Stimulated activated CD4-positive, alpha-beta T cell treated with anti-CD3 and anti-CD28 coated beads, TNF-alpha, amount 100 ng/mL, for 24 hours (primary cell): Measurements from ENCODE around the gene NR4A2.

Source experiments
- DNase-seq, 3 experiments: peaks; one replicate each; pipeline ENCODE4 v3.0.0-alpha.2; 2020; ENCODE audit warnings: low read depth in 3 of 3

NR4A2 gene

GRCh38 chr2:156332534-156333273, at the start of gene NR4A2:
NR4A2 (minus strand) TSS chr2:156332721; CDS start chr2:156330186, 2,535 bp downstream.
- peak; percentile 77 to 86 (median 80) for DNase-seq

DNA sequence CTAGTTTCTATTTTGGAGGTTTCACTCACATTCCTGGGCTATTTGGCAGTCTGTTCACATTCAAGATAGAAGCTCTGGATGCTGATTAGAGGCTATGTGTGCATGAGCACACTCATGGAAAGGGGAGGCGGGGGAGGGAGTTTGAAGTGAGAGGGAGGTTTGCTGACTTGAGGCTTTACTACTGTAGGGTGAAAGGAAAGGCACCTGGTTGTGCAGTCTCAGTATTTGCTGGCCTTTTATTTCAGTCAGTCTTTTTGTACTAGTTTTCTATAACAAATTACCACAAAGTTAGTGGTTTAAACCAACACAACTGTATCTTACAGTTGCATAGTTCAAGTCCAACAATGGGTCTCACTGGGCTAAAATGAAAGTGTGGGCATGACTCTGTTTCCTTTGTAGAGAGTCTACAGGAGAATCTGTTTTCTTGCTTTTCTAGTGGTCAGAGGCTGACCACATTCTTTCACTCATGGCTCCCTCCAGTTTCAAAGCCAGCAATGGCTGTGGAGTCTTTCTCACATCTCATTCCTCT, 47.7 kb upstream of the NR4A2 start:
- DNase-seq: no peak

- DNase-seq: no peak
Measured at GRCh38 chr2:156379714-156380113, 47.2 kb upstream of the NR4A2 start.

GRCh38 chr2:156379071-156379470, 46.5 kb upstream of the NR4A2 start:
- no peak for DNase-seq

- no peak for DNase-seq
Measured at GRCh38 chr2:156366753-156367152, 34.2 kb upstream of the NR4A2 start.

DNA sequence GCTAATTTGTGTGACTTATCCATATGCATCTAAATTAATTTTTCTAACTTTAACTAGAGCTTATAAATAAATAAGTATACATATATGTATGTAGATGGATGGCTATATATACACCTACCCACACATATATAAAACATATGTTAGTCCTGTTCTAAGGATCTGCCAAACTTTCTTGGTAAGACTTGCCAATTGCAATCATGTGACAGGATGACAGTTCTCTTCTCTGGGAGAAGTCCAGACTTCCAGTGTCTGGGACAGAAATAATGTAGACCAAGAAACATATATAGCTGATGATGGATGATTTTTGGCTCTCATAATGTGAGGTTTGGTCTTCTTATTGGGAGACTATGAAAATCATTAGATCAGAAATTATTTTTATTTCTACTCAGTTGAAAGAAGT, 30.6 kb upstream of the NR4A2 start:
- DNase-seq: no peak

DNA sequence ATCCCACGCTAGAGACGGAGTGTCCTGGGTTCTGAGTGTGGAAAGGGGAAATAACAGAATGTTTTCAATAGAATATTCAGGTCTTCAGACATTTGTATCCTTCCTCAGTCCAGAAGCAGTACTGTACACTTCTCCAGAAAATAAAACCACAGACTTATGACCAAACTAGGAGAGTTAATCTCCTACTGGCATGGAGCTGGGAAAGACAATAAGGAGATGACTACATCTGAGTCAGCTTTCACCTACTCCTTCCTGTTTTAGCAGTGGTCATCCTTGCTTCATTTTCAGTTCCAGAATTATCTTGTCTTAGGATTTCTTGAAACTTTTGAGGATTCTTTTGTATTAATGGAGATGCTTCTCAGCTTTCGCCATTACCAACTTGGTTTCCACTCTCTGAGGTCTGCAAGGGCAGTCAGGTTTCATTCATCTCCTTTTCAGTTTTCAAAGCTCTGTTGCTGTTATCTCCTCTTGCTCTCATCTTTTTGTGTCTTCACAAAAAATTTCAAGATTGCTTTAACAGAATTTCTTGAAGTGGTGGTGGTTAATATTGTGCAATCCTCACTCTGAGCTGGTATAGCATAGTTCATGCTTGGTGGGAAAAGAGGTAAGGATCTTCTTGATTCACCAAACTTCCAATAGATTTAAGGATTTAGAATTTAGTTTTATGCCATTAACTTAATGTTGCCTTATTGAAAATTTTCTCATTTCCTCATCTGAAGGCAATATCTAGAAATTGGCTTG, 23.7 kb upstream of the NR4A2 start:
- DNase-seq: no peak

- DNase-seq: no peak
Measured at GRCh38 chr2:156352911-156353310, 20.4 kb upstream of the NR4A2 start.

GRCh38 chr2:156350374-156351142, 18.0 kb upstream of the NR4A2 start:
- DNase-seq: no peak

DNA sequence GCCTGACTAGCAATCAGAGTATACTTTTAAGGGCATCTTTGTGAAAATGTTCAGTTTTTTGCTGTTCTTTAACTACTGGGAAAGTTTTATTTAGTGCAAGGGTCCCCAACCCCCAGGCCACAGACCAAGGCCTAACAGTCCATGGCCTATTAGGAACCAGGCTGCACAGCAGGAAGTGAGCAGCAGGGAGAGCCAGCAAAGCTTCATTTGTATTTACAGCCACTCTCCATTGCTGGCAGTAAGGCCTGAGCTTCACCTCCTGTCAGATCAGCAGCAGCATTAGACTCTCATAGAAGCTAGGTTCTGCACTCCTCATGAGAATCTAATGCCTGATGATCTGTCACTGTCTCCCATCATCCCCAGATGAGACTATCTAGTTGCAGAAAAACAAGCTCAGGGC, 17.1 kb upstream of the NR4A2 start:
- no peak for DNase-seq

- DNase-seq: no peak
Measured at GRCh38 chr2:156349161-156349560, 16.6 kb upstream of the NR4A2 start.

DNA sequence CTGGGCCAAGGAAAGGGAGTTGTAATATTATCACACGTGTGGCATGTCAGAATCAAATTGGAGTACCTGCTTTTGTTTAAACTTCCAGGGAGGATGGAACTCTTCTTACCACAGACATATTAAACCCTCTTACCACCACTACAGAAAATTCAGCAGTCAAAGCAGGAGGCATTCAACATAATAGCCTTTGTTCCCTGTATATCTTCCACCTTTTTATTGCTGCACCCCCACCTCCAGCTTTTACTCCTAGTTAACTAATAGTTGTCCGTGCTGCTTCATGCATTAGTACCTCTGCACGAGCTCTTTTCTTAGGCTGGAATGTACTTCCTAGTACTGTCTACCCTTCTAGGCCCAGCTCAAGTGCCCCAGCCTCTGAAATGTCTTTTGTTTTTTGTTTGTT, 14.9 kb upstream of the NR4A2 start:
- no peak for DNase-seq

- DNase-seq: no peak
Measured at GRCh38 chr2:156346731-156347130, 14.2 kb upstream of the NR4A2 start.

GRCh38 chr2:156345582-156345981, 13.1 kb upstream of the NR4A2 start:
- DNase-seq: no peak

DNA sequence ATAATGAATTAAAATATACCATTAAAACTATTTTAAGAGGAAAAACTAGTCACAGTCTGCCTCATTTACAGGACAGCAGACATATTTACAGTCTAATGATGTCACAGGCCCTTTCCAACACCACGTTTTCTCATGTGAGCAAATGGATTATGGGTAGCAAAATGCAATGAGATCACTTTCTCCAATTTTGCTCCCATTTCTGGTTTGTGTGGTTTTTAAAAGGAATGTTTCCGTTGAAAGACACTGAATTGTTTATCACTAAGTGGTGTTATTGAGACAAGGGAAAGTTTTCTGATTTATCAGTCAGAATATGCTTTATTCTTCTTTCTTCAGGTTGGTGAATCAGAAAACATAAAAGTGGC, 11.4 kb upstream of the NR4A2 start:
- DNase-seq: no peak

DNA sequence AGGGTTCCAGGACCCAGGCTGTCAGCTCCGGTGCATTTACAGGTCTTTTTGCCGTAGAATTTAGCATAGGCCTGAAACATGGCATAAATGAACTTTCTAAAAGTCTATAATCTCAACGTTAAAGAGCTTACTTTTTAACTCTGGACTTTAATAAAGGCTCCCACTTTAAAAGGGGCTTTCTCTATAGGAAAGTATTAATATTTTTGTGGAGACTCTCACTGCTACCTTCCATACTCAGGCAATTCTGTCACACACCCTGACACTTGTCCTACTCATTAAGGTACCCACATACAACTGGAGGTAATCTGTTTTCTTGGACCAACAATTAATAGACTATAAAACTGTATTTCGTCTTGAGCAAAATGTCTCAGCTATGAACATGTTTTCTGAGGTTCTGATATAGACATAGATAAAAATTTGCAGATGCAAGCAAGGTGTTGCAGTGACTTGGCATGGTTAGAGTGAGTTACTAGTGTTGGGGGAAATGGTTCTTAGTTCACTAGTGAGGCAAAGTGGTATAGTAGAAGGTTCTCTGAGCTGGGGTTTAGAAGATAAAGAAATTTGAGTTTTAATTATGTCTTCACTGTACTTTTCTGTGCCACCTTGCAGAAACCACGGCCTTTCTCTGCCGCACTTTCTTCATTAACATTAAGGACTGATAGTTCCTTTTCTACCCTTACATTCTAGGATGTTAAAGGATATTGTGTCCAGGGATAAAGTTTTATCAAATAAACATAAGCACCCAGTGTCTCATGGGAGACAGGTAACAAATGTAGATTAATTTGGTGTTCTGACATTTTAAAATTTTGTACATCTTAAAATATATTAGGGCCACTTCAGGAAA, 10.8 kb upstream of the NR4A2 start:
- DNase-seq: no peak

- DNase-seq: peak; percentile 76 to 86 (median 82)
Measured at GRCh38 chr2:156342254-156343095, 10.0 kb upstream of the NR4A2 start.

- DNase-seq: peak; percentile 78 to 92 (median 85)
Measured at GRCh38 chr2:156341452-156342253, 9.1 kb upstream of the NR4A2 start.

GRCh38 chr2:156340804-156341451, 8.4 kb upstream of the NR4A2 start:
- no peak for DNase-seq
